Measurements from ENCODE around the gene IL6ST.
"Not testable (repeated sequence)": the region's sequence is repeated elsewhere in the genome, so short reads cannot be mapped to it uniquely, and the experiment has no call there.

IL6ST gene

DNA sequence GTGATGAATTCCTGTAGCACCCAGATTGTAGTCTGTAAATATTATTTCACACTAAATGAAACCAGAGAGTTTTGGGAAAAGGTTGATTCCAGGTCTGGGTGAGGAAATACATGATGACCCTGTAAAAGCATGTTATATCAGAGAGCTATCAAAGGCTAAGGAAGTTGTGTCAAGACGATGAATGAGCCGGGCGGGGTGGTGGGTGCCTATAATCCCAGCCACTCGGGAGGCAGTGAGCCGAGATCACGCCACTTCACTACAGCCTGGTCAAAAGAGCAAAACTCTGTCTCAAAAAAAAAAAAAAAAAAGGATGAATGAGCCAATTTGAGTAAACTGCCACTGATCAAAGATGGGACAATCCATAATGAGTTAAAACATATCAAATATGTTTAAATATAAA lies 29.2 kb downstream of the IL6ST start:
- Histone ChIP-seq H3K9me2 (replicated peaks; ENCODE audit: control insufficient read depth, low read length) (no peaks in the 10 kb centered on the region), H3K36me3 (ENCODE audit: control insufficient read depth, low read length) (peaks cover 6% of the 10 kb centered on the region; the same call in 1 of the 2 replicates), H3K27me3 (ENCODE audit: control insufficient read depth, low read length) (no peaks in the 10 kb centered on the region), H3K9me3 (ENCODE audit: control insufficient read depth, insufficient read depth, low read length) (no peaks in the 10 kb centered on the region), H3K4me1 (ENCODE audit: control insufficient read depth, low read length) (no peaks in the 10 kb centered on the region), H3K4me3 (ENCODE audit: low read length) (no peak overlapping the region), H3F3A (ENCODE audit: control insufficient read depth, insufficient read depth) (no peaks in the 10 kb centered on the region), H3K4me2 (ENCODE audit: low read length) (no peak overlapping the region), H3K27ac (ENCODE audit: low read depth, low read length) (no peak overlapping the region), H3K79me2 (ENCODE audit: control insufficient read depth, low read length) (no peaks in the 10 kb centered on the region), H4K20me1 (ENCODE audit: control insufficient read depth, insufficient read depth, low read depth, low read length) (no peaks in the 10 kb centered on the region)
- TF ChIP-seq, protein P1, sequence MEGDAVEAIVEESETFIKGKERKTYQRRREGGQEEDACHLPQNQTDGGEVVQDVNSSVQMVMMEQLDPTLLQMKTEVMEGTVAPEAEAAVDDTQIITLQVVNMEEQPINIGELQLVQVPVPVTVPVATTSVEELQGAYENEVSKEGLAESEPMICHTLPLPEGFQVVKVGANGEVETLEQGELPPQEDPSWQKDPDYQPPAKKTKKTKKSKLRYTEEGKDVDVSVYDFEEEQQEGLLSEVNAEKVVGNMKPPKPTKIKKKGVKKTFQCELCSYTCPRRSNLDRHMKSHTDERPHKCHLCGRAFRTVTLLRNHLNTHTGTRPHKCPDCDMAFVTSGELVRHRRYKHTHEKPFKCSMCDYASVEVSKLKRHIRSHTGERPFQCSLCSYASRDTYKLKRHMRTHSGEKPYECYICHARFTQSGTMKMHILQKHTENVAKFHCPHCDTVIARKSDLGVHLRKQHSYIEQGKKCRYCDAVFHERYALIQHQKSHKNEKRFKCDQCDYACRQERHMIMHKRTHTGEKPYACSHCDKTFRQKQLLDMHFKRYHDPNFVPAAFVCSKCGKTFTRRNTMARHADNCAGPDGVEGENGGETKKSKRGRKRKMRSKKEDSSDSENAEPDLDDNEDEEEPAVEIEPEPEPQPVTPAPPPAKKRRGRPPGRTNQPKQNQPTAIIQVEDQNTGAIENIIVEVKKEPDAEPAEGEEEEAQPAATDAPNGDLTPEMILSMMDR (IDR thresholded peaks at IDR 0.05; ENCODE audit: low read depth, low read length, poor library complexity, severe bottlenecking), result no peak
- TF ChIP-seq EZH2phosphoT487 (IDR thresholded peaks at IDR 0.05; ENCODE audit: borderline replicate concordance, low read length), result no peak

- Histone ChIP-seq H3K4me2 (ENCODE audit: low read length) (no peak overlapping the region), H3K4me1 (ENCODE audit: control insufficient read depth, low read length) (no peaks in the 10 kb centered on the region), H3K27me3 (ENCODE audit: control insufficient read depth, low read length) (no peaks in the 10 kb centered on the region), H3K9me3 (ENCODE audit: control insufficient read depth, insufficient read depth, low read length) (no peaks in the 10 kb centered on the region), H3K4me3 (ENCODE audit: low read length) (no peak overlapping the region), H3K27ac (ENCODE audit: low read depth, low read length) (no peak overlapping the region), H3K36me3 (ENCODE audit: control insufficient read depth, low read length) (peaks cover 4% of the 10 kb centered on the region), H4K20me1 (ENCODE audit: control insufficient read depth, insufficient read depth, low read depth, low read length) (no peaks in the 10 kb centered on the region), H3K9me2 (replicated peaks; ENCODE audit: control insufficient read depth, low read length) (no peaks in the 10 kb centered on the region), H3K79me2 (ENCODE audit: control insufficient read depth, low read length) (no peaks in the 10 kb centered on the region), H3F3A (ENCODE audit: control insufficient read depth, insufficient read depth) (no peaks in the 10 kb centered on the region)
- TF ChIP-seq, protein P1 (IDR thresholded peaks at IDR 0.05; ENCODE audit: low read depth, low read length, poor library complexity, severe bottlenecking), result no peak
- no peak for TF ChIP-seq EZH2phosphoT487 (IDR thresholded peaks at IDR 0.05; ENCODE audit: borderline replicate concordance, low read length)
These were observed 34.0 kb downstream of the IL6ST start for GRCh38 chr5:55960779-55961178.

- Histone ChIP-seq H3K27me3 (ENCODE audit: control insufficient read depth, low read length) (no peaks in the 10 kb centered on the region), H3K9me3 (ENCODE audit: control insufficient read depth, insufficient read depth, low read length) (no peaks in the 10 kb centered on the region), H4K20me1 (ENCODE audit: control insufficient read depth, insufficient read depth, low read depth, low read length) (no peaks in the 10 kb centered on the region), H3F3A (ENCODE audit: control insufficient read depth, insufficient read depth) (no peaks in the 10 kb centered on the region), H3K27ac (ENCODE audit: low read depth, low read length) (no peak overlapping the region), H3K4me2 (ENCODE audit: low read length) (no peak overlapping the region), H3K36me3 (ENCODE audit: control insufficient read depth, low read length) (peaks cover 10% of the 10 kb centered on the region), H3K79me2 (ENCODE audit: control insufficient read depth, low read length) (no peaks in the 10 kb centered on the region), H3K9me2 (replicated peaks; ENCODE audit: control insufficient read depth, low read length) (no peaks in the 10 kb centered on the region), H3K4me3 (ENCODE audit: low read length) (no peak overlapping the region), H3K4me1 (ENCODE audit: control insufficient read depth, low read length) (no peaks in the 10 kb centered on the region)
- TF ChIP-seq, protein P1 (IDR thresholded peaks at IDR 0.05; ENCODE audit: low read depth, low read length, poor library complexity, severe bottlenecking), result no peak
- TF ChIP-seq EZH2phosphoT487 (IDR thresholded peaks at IDR 0.05; ENCODE audit: borderline replicate concordance, low read length), result no peak
These were observed 35.6 kb downstream of the IL6ST start for GRCh38 chr5:55959208-55959607.

- not testable (repeated sequence) for H3K27ac ChIP-seq (ENCODE audit: low read depth, low read length); H3K27me3 ChIP-seq (ENCODE audit: control insufficient read depth, low read length); H4K20me1 ChIP-seq (ENCODE audit: control insufficient read depth, insufficient read depth, low read depth, low read length); H3K4me1 ChIP-seq (ENCODE audit: control insufficient read depth, low read length); H3K4me3 ChIP-seq (ENCODE audit: low read length); H3K9me2 ChIP-seq (replicated peaks; ENCODE audit: control insufficient read depth, low read length); H3K79me2 ChIP-seq (ENCODE audit: control insufficient read depth, low read length); H3K4me2 ChIP-seq (ENCODE audit: low read length); H3F3A ChIP-seq (ENCODE audit: control insufficient read depth, insufficient read depth); H3K9me3 ChIP-seq (ENCODE audit: control insufficient read depth, insufficient read depth, low read length)
- H3K36me3 ChIP-seq (ENCODE audit: control insufficient read depth, low read length), result peaks cover 23% of the 10 kb centered on the region
These were observed 53.6 kb downstream of the IL6ST start for GRCh38 chr5:55941154-55941553.

GRCh38 chr5:55937598-55937997 lies 57.2 kb downstream of the IL6ST start:
- H3K79me2 ChIP-seq (ENCODE audit: control insufficient read depth, low read length); H3K9me3 ChIP-seq (ENCODE audit: control insufficient read depth, insufficient read depth, low read length); H3K27me3 ChIP-seq (ENCODE audit: control insufficient read depth, low read length); H3K9me2 ChIP-seq (replicated peaks; ENCODE audit: control insufficient read depth, low read length); H3F3A ChIP-seq (ENCODE audit: control insufficient read depth, insufficient read depth); H4K20me1 ChIP-seq (ENCODE audit: control insufficient read depth, insufficient read depth, low read depth, low read length); H3K4me1 ChIP-seq (ENCODE audit: control insufficient read depth, low read length); H3K4me3 ChIP-seq (ENCODE audit: low read length); H3K27ac ChIP-seq (ENCODE audit: low read depth, low read length); H3K4me2 ChIP-seq (ENCODE audit: low read length): not testable (repeated sequence)
- peaks cover 19% of the 10 kb centered on the region for H3K36me3 ChIP-seq (ENCODE audit: control insufficient read depth, low read length)

All from DOHH2 (cell line).